Measurements from ENCODE around the gene SATB2.

Gene SATB2

GRCh38 chr2:199404841-199405240 lies 52.9 kb downstream of the SATB2 start:
- DNase-seq, result no peak

GRCh38 chr2:199395311-199395710 lies 62.4 kb downstream of the SATB2 start:
- DNase-seq, result no peak

GRCh38 chr2:199392363-199392762 lies 65.4 kb downstream of the SATB2 start:
- DNase-seq, result no peak

DNA sequence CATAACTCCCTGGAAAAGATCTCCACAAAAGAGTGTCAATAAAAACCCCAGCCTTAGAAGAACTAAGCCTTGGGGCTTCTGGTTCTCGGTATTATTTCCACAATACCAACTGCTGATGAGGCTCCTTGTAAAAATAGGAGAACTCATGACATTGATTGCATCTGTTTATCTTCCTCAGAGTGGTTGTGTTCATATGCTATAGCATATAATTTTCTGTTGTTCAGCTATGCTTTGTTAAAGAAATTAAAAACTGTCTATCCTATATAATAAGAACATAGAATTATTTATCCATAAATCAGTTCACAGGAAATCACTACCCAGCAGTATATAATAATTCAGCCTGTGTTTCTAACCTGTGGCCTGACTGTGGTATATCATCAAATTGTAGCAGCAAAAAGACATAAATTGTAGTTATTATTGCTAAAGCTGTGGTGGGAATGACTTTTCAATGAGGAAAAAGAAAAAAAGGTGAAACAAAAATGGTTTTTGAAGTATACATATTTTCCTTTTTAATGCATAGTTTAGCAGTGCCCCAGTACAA lies 68.9 kb downstream of the SATB2 start:
- DNase-seq, result no peak

DNA sequence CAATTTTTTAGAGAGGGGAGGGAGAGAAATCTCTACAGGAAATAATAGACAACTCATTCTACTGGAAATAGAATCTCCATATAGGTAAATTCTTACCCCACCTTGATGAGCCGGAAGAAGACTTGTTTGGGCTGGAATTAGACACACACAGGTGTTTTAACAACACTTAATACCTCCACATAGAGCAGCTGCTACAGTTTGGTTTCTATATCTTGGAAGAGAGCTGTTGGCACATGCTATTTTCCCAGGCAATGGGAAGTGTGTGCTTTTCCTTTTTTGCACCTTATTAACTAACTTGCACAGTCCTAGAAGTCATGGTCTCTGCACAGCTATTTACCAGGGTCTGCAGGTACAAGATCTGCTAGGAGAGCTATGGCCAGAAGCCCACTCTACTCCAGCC lies 73.7 kb downstream of the SATB2 start:
- no peak for DNase-seq

- no peak for DNase-seq
Observed at GRCh38 chr2:199383021-199383420, 74.7 kb downstream of the SATB2 start.

DNA sequence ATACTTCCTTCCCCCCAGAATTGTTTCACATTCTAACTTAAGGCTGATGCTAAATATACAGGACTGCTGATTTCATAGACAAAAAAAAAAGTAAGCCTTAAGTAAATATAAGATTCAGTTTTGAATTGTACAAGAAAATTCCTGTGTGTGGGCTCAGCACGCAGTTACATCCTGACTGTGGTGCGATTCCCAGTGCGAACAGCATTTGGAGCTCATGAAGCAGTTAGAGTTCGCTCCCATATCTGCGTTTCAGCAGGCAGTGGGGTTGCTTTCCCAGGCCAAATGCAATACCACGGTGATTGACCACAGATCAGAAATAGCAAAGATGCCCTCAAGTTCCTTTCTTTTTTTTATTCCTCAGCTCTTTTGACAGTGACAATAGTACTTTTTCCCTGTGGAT lies 75.6 kb downstream of the SATB2 start:
- DNase-seq, result no peak

GRCh38 chr2:199381531-199381930 lies 76.2 kb downstream of the SATB2 start:
- no peak for DNase-seq

DNA sequence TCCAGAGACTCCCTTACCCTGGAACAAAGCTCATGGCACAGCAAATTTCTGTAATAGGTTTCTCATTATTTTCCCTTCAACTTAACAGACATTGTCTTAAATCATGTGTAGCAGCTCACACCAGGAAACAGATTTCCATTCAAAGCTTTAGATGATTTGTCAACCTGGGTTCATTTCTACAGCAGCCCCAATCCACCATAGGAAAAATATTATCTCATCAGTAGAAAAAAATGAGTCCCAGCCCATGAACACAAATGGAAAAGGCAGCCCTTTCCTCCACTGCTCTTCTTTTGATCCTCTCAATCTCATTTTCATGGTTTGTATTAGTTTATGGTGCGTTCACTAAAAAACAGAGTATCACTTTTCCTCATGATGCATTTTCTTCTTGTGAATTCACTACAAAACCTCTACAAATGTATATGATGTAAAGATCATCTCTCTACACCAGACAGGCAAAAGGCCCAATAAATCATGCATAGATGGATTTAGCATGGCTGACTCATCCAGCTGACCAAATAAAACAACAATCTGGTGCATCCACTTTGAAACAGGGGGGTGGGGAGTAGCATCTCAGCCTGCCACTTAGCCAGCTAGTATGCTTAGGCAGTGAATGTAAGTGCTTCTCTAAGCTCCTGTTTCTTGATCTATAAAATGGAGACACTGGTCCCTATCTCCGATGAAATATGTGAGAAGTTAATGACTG lies 78.6 kb downstream of the SATB2 start:
- DNase-seq, result no peak

- DNase-seq, result no peak
Observed at GRCh38 chr2:199370150-199370780, 87.5 kb downstream of the SATB2 start.

DNA sequence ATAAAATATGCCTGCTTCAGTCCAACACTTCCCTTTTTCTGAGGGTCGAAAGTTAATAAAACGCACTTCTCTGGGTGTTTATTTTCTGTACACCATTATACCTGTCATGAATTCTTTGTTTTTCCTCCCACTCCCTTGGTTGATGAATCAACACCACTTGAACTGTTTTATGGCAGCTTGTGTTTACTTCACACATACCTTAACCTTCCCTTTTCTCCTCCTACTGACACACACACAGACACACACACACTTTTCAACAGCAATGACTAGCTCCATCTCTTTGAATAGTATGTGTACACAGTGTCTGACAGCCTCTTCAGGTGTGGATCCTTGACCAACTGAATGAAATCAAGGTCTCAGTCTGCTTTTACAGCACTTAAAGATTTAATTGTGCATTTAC lies 91.3 kb downstream of the SATB2 start:
- no peak for DNase-seq

DNA sequence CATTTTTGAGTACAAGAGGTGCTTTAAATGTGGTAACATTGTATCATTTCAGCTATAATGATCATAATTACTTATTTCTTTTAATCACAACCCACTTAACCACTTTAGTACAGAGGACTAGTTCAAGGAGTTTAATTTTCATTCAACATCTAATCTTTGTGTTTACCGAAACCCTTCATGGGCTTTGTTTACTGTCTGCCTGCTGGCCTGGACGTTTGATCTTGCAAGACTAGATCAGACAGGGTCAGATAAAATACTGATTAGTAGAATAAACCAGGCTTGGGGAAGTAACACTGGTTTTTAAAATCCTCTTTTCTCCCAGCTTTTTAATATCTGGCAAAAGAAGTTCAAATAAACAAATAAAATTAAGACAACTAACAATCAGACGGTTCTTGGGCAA lies 93.6 kb downstream of the SATB2 start:
- DNase-seq, result no peak

DNA sequence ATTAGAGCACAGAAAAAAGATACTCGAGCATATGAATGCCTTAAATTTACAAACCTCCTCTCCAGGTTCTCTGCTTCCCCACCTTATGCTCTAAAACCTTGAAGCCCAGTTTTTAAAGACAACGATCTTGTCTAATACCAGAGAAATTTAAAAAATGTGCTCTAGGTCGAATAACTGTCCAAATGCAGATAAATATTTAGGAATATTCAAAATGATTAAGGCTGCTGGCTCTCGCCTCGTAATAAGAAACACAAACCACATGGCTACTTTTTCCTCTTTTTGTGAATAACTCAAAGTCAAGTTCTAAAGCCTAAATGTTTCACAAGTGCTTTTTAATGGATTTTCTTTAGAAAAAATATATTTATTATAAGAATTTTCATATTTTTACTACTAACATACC lies 101.3 kb downstream of the SATB2 start:
- DNase-seq, result no peak

GRCh38 chr2:199348871-199349270 lies 108.9 kb downstream of the SATB2 start:
- DNase-seq, result no peak

GRCh38 chr2:199344012-199344411 lies 113.7 kb downstream of the SATB2 start:
- no peak for DNase-seq

DNA sequence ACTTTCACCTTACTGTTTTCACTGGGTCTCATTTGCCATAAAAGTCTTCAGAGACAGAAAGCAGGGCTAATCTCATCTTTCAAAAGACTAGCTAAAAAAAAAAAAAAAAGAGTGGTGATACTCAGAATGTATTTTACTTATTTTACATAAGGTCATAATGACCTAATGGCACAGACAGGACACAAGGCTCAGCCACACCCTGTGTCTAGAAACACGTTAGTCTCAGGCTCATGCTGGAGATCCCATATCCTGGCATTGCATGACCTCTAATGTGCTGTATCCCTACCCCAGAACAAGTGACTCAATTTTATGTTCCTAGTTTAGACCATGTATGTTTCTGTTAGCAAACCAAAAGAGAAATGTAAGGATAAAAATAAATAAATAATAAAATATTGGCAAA lies 115.4 kb downstream of the SATB2 start:
- no peak for DNase-seq

- no peak for DNase-seq
Observed at GRCh38 chr2:199341123-199341522, 116.6 kb downstream of the SATB2 start.

- no peak for DNase-seq
Observed at GRCh38 chr2:199339891-199340605, 117.7 kb downstream of the SATB2 start.

DNA sequence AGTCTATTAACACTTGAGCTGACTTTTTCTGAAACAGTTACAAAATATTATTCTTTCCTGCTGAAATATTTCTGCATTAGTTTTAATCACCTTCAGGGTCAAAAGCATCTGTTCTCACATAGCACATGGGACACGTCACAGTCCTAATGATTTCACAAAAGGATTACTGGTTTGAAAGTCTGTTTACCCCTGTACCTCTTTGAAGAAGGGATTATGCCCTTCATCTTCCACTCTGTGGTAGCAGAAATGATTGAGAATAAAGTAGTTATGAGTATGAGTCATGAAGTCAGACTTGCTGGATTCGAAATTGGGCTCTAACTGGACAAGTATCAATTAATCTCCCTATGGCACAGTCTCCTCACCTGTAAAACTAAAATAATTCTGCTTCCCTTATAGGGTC lies 121.2 kb downstream of the SATB2 start:
- no peak for DNase-seq

DNA sequence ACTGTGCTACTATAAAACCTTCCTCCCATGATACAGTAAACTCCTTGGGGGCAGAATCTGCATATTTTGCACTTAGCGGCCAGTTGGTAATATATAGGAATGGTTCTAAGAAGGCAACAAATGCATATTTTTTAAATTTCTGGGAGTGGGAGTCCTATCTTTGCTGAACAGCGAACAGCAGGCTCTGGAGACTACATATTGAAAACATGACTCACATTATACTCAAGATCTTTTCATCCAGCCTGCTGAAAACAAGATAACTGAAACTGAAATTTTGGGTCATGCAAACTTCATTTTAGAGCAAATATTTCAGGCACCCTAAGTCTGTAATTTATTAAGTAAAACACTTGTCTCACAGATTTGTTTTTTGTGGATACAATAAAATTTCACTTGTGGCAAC lies 122.2 kb downstream of the SATB2 start:
- DNase-seq, result no peak

DNA sequence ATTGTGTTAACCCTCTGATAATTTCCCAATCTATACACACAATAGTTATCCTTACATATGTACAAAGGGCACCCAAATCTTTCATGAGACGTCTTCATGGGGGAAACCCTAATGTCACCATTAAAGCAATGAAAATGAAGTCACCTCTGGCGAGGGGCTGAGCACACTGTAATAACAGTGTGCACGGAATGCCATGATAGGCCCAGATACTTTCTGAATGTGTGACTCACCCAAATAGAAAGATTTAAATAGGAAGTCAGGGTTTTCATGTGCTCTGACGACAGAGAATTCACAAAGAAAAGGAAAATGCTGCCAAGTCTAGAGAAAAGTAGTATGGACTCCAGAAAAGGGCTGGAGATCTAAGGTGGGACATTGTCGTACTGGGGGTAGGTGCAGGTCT lies 128.3 kb downstream of the SATB2 start:
- DNase-seq, result no peak

DNA sequence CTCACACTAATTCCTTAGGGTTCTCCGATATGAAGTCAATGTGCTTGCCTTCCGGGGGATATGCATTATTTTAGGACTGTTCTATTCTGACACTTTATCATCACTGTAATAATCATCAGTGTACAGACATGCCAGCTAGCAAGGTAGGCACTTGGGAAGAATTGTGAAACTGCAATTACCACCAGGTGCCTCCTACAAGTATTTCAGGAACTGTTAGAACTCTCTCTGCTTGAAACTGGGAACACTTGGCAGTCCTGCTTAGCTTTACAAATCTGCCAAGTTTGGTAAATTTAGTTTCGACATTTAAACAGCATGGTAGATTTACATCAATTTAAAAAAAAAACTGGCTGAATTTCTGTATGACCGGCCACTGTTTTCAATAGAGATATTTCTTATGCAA lies 128.7 kb downstream of the SATB2 start:
- no peak for DNase-seq

DNA sequence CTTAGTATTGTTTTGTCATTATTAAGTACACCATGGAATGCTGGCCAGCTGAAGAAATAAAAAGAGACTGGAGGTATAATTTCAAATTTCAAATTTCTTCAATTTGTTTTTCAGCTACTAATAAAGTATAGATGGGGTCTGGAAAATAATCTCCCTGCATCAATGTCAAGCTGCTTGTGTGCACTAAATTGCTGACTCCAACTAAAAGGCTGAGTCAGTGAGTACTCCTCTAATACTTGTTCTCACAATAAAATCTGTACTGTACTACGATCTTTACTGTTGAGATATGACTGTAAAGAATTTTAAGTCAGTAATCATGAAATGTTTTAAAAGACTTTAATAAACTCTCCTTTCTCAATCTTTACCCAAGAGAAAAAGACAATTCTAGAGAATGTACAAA lies 131.9 kb downstream of the SATB2 start:
- no peak for DNase-seq

DNA sequence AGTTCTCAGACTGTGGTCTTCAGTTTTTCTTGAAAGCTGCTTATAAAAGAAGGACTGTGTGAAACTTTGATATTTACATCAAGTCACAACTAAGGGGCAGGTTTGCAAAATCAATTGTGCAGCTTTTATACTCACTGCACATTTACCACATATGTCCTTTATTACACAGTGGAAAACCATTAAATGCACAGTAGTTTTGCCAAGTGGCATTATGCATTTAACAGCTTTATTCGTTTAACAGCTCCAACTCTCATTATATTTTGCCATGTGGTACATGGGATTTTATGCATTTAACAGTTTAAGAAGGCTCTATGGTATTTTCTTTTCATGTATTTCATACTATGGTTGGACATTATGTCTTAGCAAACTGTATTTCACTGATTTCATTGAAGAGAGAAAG lies 135.6 kb downstream of the SATB2 start:
- DNase-seq, result no peak

Measured in femur (tissue), 1 donor.